HCT116 (cell line): ENCODE measurements around the gene EGFLAM. TPM values are rescaled to one million over a fixed set of nuclear protein-coding genes. Genes with fewer than 3 reads are reported as not detected.

Source experiments
- ATAC-seq: fragments of 200-7000 bp; cut with Tn5 transposase; 2 replicates; pipeline ENCODE4 v1.9.1; 2020; ENCODE audit warnings: mild to moderate bottlenecking, moderate library complexity
- BruUV-seq: library from RNA; stranded (reverse); fragments of 400-500 nt; replicated peaks from 2 replicates; lab custom pipeline; 2021; lab: Mats Ljungman, UMichigan
- CTCF ChIA-PET: fragments of 300-600 bp; sonication (Branson Sonifier 250); formaldehyde crosslinking; loops from one replicate; lab custom pipeline; 2021; ENCODE audit warnings: antibody characterized with exemption; lab: Charles Lee
- POLR2A ChIA-PET: fragments of 300-600, 350-600 bp; sonication (Branson Sonifier 250); formaldehyde crosslinking; loops from one replicate; lab custom pipeline; 2021; ENCODE audit warnings: antibody characterized with exemption; lab: Charles Lee
- RAD21 ChIA-PET, 2 experiments: fragments of 300-600 bp; sonication (Branson Sonifier 250); formaldehyde crosslinking; loops; one replicate each; lab custom pipeline; 2023; ENCODE audit warnings: low total read pairs in 2 of 2; ENCODE audit not compliant: uncharacterized antibody in 2 of 2, unreplicated experiment in 2 of 2, low non-redundant PET in 1 of 2; lab: Charles Lee
- DNase-seq: peaks from one replicate; pipeline ENCODE4 v3.0.0-alpha.2; 2010; ENCODE audit warnings: low read depth, low spot score
- H2AFZ ChIP-seq: fragments of 200-600 bp; shearing (Covaris generic), sonication (generic); 2 replicates; pipeline ENCODE4 v1.6.1; 2017; ENCODE audit warnings: low read depth, mixed run types, mixed read lengths, antibody characterized with exemption, low read length; ENCODE audit not compliant: poor library complexity, severe bottlenecking
- H3K27ac ChIP-seq: 2 replicates; pipeline ENCODE4 v1.5.1; 2012; ENCODE audit warnings: low read depth, low read length
- H3K27me3 ChIP-seq: fragments of 200-600 bp; sonication (generic); 2 replicates; pipeline ENCODE4 v1.6.1; 2016; ENCODE audit warnings: mixed run types, low read length, mixed read lengths; ENCODE audit not compliant: insufficient read depth
- H3K36me3 ChIP-seq, 2 experiments: fragments of 200-500 bp in 1 of 2; fragments of 200-600 bp in 1 of 2; sonication (Bioruptor generic) in 1 of 2; sonication (generic) in 1 of 2; 2 replicates each; pipeline versions ENCODE4 v1.5.1 to v1.6.1; 2014 to 2016; ENCODE audit warnings: low read length in 2 of 2, inconsistent platforms in 1 of 2, mixed read lengths in 1 of 2, mixed run types in 1 of 2; ENCODE audit not compliant: insufficient read depth in 2 of 2, control insufficient read depth in 1 of 2
- H3K4me1 ChIP-seq, 2 experiments: fragments of 200-600 bp in 1 of 2; sonication (generic) in 1 of 2; 2 replicates each; pipeline versions ENCODE4 v1.5.1 to v1.6.1; 2012 to 2017; ENCODE audit warnings: low read length in 2 of 2, inconsistent platforms in 1 of 2, mild to moderate bottlenecking in 1 of 2, mixed read lengths in 1 of 2, mixed run types in 1 of 2, moderate library complexity in 1 of 2; ENCODE audit not compliant: insufficient read depth in 2 of 2, control insufficient read depth in 1 of 2
- H3K4me2 ChIP-seq: fragments of 200-600 bp; sonication (generic); 2 replicates; pipeline ENCODE4 v1.6.1; 2017; ENCODE audit warnings: mixed run types, low read length, mixed read lengths
- H3K4me3 ChIP-seq, 2 experiments: fragments of 200-600 bp in 1 of 2; sonication (generic) in 1 of 2; replicated peaks in 1 of 2; 2 replicates each; pipeline ENCODE4 v1.5.1; 2011 to 2016; ENCODE audit warnings: low read length in 2 of 2, control low read depth in 1 of 2, low read depth in 1 of 2, mild to moderate bottlenecking in 1 of 2, mixed read lengths in 1 of 2, mixed run types in 1 of 2
- H3K79me2 ChIP-seq: fragments of 200-600 bp; sonication (generic); 2 replicates; pipeline ENCODE4 v1.6.1; 2017; ENCODE audit warnings: mild to moderate bottlenecking, mixed run types, low read length, moderate library complexity, mixed read lengths; ENCODE audit not compliant: insufficient read depth
- H3K9ac ChIP-seq: fragments of 200-600 bp; sonication (generic); 2 replicates; pipeline ENCODE4 v1.6.1; 2016; ENCODE audit warnings: low read length, mixed read lengths
- H3K9me2 ChIP-seq: fragments of 200-600 bp; sonication (generic), shearing (Covaris generic); 2 replicates; pipeline ENCODE4 v1.6.1; 2017; ENCODE audit warnings: mixed run types, mild to moderate bottlenecking, moderate library complexity; ENCODE audit not compliant: insufficient read depth
- H3K9me3 ChIP-seq, 2 experiments: fragments of 200-500 bp in 1 of 2; fragments of 200-600 bp in 1 of 2; sonication (Bioruptor generic) in 1 of 2; sonication (generic) in 1 of 2; 2 replicates each; pipeline ENCODE4 v1.6.1; 2014 to 2017; ENCODE audit warnings: low read length in 2 of 2, mixed read lengths in 2 of 2, inconsistent platforms in 1 of 2, low read depth in 1 of 2, mild to moderate bottlenecking in 1 of 2, mixed run types in 1 of 2, moderate library complexity in 1 of 2; ENCODE audit not compliant: control insufficient read depth in 1 of 2, insufficient read depth in 1 of 2
- H4K20me1 ChIP-seq: fragments of 200-600 bp; sonication (generic), shearing (Covaris generic); 2 replicates; pipeline ENCODE4 v1.6.1; 2017; ENCODE audit warnings: mixed run types, mild to moderate bottlenecking, moderate library complexity; ENCODE audit not compliant: insufficient read depth
- CBX3 ChIP-seq: IDR thresholded peaks from 2 replicates; pipeline ENCODE4 v1.6.1; 2012; ENCODE audit warnings: low read depth
- EZH2 ChIP-seq: fragments of 200-600 bp; sonication (generic); IDR thresholded peaks from 2 replicates; pipeline ENCODE4 v1.6.1; 2017; ENCODE audit warnings: antibody characterized with exemption, mixed run types
- EZH2phosphoT487 ChIP-seq: fragments of 200-600 bp; IDR thresholded peaks from 2 replicates; pipeline ENCODE4 v1.6.1; 2018; ENCODE audit warnings: antibody characterized with exemption, borderline replicate concordance
- MAX ChIP-seq: IDR thresholded peaks from 2 replicates; pipeline ENCODE4 v1.6.1; 2012
- RAD21 ChIP-seq: IDR thresholded peaks from 2 replicates; pipeline ENCODE4 v1.6.1; 2012; ENCODE audit warnings: low read depth, mild to moderate bottlenecking
- REST ChIP-seq: IDR thresholded peaks from 2 replicates; pipeline ENCODE4 v1.6.1; 2012; ENCODE audit warnings: low read depth
- SIN3A ChIP-seq: IDR thresholded peaks from 2 replicates; pipeline ENCODE4 v1.6.1; 2012; ENCODE audit warnings: low read depth
- TCF7L2 ChIP-seq: IDR thresholded peaks from 2 replicates; pipeline ENCODE4 v1.7.0; 2011; ENCODE audit warnings: borderline replicate concordance, inconsistent platforms; ENCODE audit not compliant: insufficient read depth, insufficient read length; ENCODE audit errors: extremely low read depth
- ZBTB33 ChIP-seq: IDR thresholded peaks from 2 replicates; pipeline ENCODE4 v1.6.1; 2011; ENCODE audit warnings: mild to moderate bottlenecking, low read length, moderate library complexity; ENCODE audit not compliant: insufficient replicate concordance; ENCODE audit errors: extremely low read depth
- intact Hi-C: fragments of 100-400 bp; cut with micrococcal nuclease; formaldehyde crosslinking; loops from 2 replicates; pipeline ENCODE4 v1.10.0; 2022
- total RNA-seq: library from RNA; stranded (reverse); gene quantifications from one replicate; pipeline ENCODE4 v1.2.1, GENCODE V29; 2021; ENCODE audit not compliant: unreplicated experiment
- TF ChIP-seq, protein P1 (sequence below): IDR thresholded peaks from 2 replicates; pipeline ENCODE4 v1.6.1; 2012

Gene EGFLAM
- total RNA-seq, 1 experiment from 2014 or later, result not detected

DNA sequence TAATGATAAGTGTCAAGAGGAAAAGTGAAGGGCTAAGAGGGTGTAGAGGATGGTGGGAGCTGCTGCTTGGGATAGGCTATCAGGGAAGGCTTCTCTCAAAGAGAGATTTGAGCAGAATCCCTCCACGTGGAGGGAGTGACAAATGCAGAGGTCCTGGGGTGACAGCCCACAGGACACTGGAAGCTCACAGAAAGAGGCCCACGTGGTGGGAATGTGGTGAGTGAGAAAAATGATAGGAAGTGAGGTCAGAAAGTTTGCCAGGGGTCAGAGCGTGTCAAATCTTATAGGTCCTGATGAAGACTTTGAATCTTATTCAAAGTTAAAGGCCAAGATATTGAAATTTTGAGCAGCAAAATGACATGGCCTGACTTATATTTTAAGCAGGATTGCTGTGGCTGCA, 125.3 kb downstream of the EGFLAM start:
- no peak overlapping the region for H3K4me3 ChIP-seq
- no peak for TF ChIP-seq EZH2
- TF ChIP-seq REST, result no peak
- TF ChIP-seq, all 23 proteins: peak for 0
- H3K9ac ChIP-seq, result no peak overlapping the region
- H3K79me2 ChIP-seq, result no peaks in the 10 kb centered on the region
- POLR2A ChIA-PET, result no interaction called here
- no peaks in the 10 kb centered on the region for H4K20me1 ChIP-seq
- CTCF ChIA-PET, result interaction anchor here (0.8 to 3.4 kb wide), 9 partner anchors 10 to 426 kb away, joined by 3 to 28 read pairs (median 8); no protein-coding TSS in a partner anchor
- H3K4me1 ChIP-seq, result no peaks in the 10 kb centered on the region
- H2AFZ ChIP-seq, result no peak overlapping the region
- no peak overlapping the region for H3K4me2 ChIP-seq
- no TSS peak for BruUV-seq
- peaks cover 12% of the 10 kb centered on the region; the same call in 1 of the 2 replicates for H3K27me3 ChIP-seq
- DNase-seq, result no peak
- H3K9me3 ChIP-seq, result no peaks in the 10 kb centered on the region
- no peak for ATAC-seq
- H3K36me3 ChIP-seq, result no peaks in the 10 kb centered on the region
- intact Hi-C loops, result loop anchor here (1.0 to 2.0 kb wide), 3 partner anchors 21 to 426 kb away; no protein-coding TSS in a partner anchor
- RAD21 ChIA-PET, result interaction anchor here (1.5 to 1.7 kb wide), 2 partner anchors 58 kb away, joined by 4 to 6 read pairs; no protein-coding TSS in a partner anchor
- no peak overlapping the region for H3K27ac ChIP-seq
- no peaks in the 10 kb centered on the region for H3K9me2 ChIP-seq

- H3K27ac ChIP-seq, result no peak overlapping the region
- intact Hi-C loops, result no loop called here
- TF ChIP-seq ZBTB33, result no peak
- TF ChIP-seq, protein P1, sequence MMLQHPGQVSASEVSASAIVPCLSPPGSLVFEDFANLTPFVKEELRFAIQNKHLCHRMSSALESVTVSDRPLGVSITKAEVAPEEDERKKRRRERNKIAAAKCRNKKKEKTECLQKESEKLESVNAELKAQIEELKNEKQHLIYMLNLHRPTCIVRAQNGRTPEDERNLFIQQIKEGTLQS, result no peak
- TF ChIP-seq RAD21, result no peak
- no peak for TF ChIP-seq SIN3A
- no peak for TF ChIP-seq CBX3
- TF ChIP-seq MAX, result no peak
- TF ChIP-seq EZH2phosphoT487, result no peak
- no peak for TF ChIP-seq TCF7L2
Measured at GRCh38 chr5:38384396-38384795, 126.0 kb downstream of the EGFLAM start.

More at GRCh38 chr5:38384396-38384795, 126.0 kb downstream of the EGFLAM start:
- no peaks in the 10 kb centered on the region for H4K20me1 ChIP-seq
- ChIA-PET POLR2A (no interaction called here), RAD21 (interaction anchor here in 1 of 2 experiments (1.5 kb wide), 1 partner anchor 57 kb away, joined by 4 read pairs; no protein-coding TSS in a partner anchor), CTCF (no interaction called here)
- H3K36me3 ChIP-seq, result no peaks in the 10 kb centered on the region
- no peak overlapping the region for H3K4me3 ChIP-seq
- DNase-seq (no peak), ATAC-seq (no peak)
- no peak overlapping the region for H2AFZ ChIP-seq
- no peak overlapping the region for H3K9ac ChIP-seq
- no TSS peak for BruUV-seq
- H3K79me2 ChIP-seq, result no peaks in the 10 kb centered on the region
- no peaks in the 10 kb centered on the region for H3K9me3 ChIP-seq
- no peaks in the 10 kb centered on the region for H3K9me2 ChIP-seq
- H3K4me1 ChIP-seq, result no peaks in the 10 kb centered on the region
- H3K4me2 ChIP-seq, result no peak overlapping the region
- H3K27me3 ChIP-seq, result peaks cover 5% of the 10 kb centered on the region; the same call in 1 of the 2 replicates
